ENCODE results near the gene GNA12.
"Not testable (repeated sequence)": the region's sequence is repeated elsewhere in the genome, so short reads cannot be mapped to it uniquely, and the experiment has no call there.

The GNA12 gene

GRCh38 chr7:2730846-2731770 lies 113.0 kb downstream of the GNA12 start:
- no peak for DNase-seq (ENCODE audit: extremely low spot score)
- ChIA-PET CTCF (interaction anchor here (0.9 to 2.5 kb wide), 3 partner anchors 15 to 27 kb away, joined by 3 to 7 read pairs (median 4); no protein-coding TSS in a partner anchor), POLR2A (no interaction called here)
- TF ChIP-seq CTCF (IDR thresholded peaks at IDR 0.05; ENCODE audit: control extremely low read depth, extremely low read depth, low read depth, missing control alignments): no peak

GRCh38 chr7:2729893-2730716 lies 114.0 kb downstream of the GNA12 start:
- no peak for DNase-seq (ENCODE audit: extremely low spot score)
- TF ChIP-seq CTCF (IDR thresholded peaks at IDR 0.05; ENCODE audit: control extremely low read depth, extremely low read depth, low read depth, missing control alignments): no peak
- ChIA-PET POLR2A (no interaction called here), CTCF (interaction anchor here (0.9 to 2.5 kb wide), 8 partner anchors 10 to 59 kb away, joined by 3 to 7 read pairs (median 4); no protein-coding TSS in a partner anchor)

GRCh38 chr7:2729031-2729892 lies 114.8 kb downstream of the GNA12 start:
- ChIA-PET CTCF (interaction anchor here (0.9 to 2.5 kb wide), 6 partner anchors 9 to 58 kb away, joined by 3 to 7 read pairs (median 4); no protein-coding TSS in a partner anchor), POLR2A (no interaction called here)
- no peak for TF ChIP-seq CTCF (IDR thresholded peaks at IDR 0.05; ENCODE audit: control extremely low read depth, extremely low read depth, low read depth, missing control alignments)
- DNase-seq (ENCODE audit: extremely low spot score): no peak

- no peak for DNase-seq (ENCODE audit: extremely low spot score)
- CTCF ChIA-PET: interaction anchor here (1.2 to 2.0 kb wide), 2 partner anchors 19 to 57 kb away, joined by 3 to 11 read pairs; no protein-coding TSS in a partner anchor
- POLR2A ChIA-PET: no interaction called here
These were observed 115.6 kb downstream of the GNA12 start for GRCh38 chr7:2728316-2729030.

GRCh38 chr7:2727206-2727605 lies 116.9 kb downstream of the GNA12 start:
- DNase-seq (ENCODE audit: extremely low spot score); POLR2A ChIA-PET: not testable (repeated sequence)
- CTCF ChIA-PET: interaction anchor here (1.2 to 2.0 kb wide), 3 partner anchors 11 to 58 kb away, joined by 3 to 11 read pairs (median 4); no protein-coding TSS in a partner anchor

More at GRCh38 chr7:2728316-2729030, 115.6 kb downstream of the GNA12 start:
- no peak for TF ChIP-seq CTCF (IDR thresholded peaks at IDR 0.05; ENCODE audit: control extremely low read depth, extremely low read depth, low read depth, missing control alignments)

Measured in GM10248 (cell line).